A172 (cell line): ENCODE measurements around the gene BOLL. TPM values are rescaled to one million over a fixed set of nuclear protein-coding genes. Genes with fewer than 3 reads are reported as not detected.
"Not testable (repeated sequence)": the region's sequence is repeated elsewhere in the genome, so short reads cannot be mapped to it uniquely, and the experiment has no call there.

Source experiments
- DNase-seq: peaks from one replicate; pipeline ENCODE4 v3.0.0-alpha.2; 2015; ENCODE audit warnings: low spot score
- total RNA-seq: library from RNA; depleted of rRNA; stranded (reverse); fragments of >200 nt; shearing (Covaris generic); gene quantifications from 2 replicates; pipeline ENCODE4 v1.2.3, GENCODE V29; 2014; rRNA removed

Gene BOLL
- total RNA-seq, 1 experiment from 2014 or later, result not detected

DNA sequence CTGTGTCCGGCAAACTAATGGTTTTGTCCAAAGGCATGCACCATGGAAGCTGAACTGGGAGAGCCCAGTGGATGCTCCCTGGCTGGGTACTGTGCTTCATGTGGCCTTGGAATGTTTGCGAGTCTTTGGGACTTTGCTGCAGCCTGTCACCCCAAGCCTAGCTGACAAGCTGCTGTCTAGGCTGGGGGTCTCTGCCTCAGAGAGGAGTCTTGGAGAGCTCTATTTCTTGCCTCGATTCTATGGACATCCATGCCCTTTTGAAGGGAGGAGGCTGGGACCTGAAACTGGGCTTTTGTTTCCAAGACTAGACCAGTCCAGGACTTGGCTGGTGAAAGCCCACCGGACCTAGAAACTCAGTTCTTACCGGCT is 78.3 kb downstream of the BOLL start:
- no peak for DNase-seq

DNA sequence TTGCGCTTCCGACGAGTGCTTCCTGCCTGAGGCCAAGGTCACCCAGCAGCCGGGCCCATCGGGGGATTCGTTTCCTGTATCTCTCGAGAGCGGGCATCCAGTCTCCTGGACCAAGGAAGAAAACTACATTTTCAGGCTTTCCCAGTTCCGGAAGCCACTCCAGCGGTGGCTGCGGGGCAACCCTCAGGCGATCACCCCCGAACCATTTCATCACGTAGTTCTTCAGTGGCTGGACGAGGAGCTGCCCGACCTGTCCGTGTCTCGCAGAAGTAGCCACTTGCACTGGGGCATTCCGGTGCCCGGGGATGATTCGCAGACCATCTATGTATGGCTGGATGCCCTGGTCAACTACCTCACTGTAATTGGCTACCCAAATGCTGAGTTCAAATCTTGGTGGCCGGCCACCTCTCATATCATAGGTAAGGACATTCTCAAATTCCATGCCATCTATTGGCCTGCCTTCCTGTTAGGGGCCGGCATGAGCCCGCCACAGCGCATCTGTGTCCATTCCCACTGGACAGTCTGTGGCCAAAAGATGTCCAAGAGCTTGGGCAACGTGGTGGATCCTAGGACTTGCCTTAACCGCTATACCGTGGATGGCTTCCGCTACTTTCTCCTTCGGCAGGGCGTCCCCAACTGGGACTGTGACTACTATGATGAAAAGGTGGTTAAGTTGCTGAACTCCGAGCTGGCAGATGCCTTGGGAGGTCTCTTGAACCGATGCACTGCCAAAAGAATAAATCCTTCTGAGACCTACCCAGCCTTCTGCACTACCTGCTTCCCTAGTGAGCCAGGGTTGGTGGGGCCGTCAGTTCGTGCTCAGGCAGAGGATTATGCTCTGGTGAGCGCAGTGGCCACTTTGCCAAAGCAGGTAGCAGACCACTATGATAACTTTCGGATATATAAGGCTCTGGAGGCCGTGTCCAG is 78.9 kb downstream of the BOLL start:
- peak; percentile 34 for DNase-seq

DNA sequence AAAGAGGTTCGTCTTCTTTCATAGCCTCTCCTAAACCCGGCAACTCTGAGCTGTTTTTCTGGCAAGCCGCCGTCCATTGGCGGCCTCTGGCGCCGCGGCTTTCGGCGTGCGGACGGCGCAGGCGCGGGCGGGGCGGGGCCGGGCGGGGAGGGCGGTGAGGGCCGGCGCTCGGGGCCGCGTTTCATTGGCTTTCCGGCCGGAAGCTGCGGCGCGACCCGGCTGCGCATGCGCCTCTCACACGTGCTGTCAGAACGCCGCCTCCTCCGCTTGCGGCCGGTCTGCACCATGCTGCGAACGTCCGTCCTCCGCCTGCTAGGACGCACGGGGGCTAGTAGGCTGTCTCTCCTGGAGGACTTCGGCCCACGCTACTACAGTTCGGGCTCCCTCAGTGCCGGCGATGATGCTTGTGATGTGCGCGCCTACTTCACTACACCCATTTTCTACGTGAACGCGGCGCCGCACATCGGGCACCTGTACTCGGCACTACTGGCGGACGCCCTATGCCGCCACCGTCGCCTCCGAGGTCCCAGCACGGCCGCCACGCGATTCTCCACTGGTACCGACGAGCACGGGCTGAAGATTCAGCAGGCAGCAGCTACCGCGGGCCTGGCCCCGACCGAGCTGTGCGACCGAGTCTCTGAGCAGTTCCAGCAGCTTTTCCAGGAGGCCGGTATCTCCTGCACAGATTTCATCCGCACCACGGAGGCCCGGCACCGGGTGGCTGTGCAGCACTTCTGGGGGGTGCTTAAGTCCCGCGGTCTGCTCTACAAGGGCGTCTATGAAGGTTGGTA is 79.8 kb downstream of the BOLL start, which contains the start of gene MARS2:
TSS of gene MARS2 (plus strand) at position 249 of the 791 bp plus-strand sequence. CDS start at position 286, 37 bp downstream.
- DNase-seq, result peak; percentile 85

DNA sequence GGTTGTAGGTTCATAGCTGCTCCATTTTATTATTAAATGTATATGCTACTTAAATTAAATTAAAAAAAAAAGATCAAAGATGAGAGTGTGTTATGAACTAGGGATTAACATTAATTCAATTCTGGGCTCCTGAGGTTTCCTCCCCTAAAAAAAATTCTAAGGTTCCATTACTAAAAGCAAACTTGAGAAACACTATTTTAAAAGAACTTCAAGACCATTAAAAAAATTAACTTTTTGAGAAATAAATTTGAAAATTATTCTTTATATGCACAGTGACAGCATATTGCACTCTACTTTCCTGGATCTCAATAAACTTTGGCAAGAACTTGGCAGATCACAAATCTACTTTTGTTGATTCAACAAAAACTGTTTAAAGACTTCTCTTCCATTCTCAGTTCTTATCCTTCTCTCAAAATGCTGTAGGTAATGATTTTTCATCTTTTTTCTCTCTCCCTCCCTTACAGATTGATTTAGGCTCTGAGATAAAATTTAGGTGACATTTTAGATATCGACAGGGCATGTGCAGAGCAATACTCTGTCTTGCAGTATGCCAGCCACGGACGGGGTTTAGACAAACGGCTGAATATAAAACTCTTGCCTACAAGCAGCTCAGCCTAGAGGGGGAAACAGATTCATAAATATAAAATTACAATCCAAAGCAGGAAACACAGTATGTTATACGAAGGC is 80.5 kb downstream of the BOLL start:
- DNase-seq, result no peak

DNA sequence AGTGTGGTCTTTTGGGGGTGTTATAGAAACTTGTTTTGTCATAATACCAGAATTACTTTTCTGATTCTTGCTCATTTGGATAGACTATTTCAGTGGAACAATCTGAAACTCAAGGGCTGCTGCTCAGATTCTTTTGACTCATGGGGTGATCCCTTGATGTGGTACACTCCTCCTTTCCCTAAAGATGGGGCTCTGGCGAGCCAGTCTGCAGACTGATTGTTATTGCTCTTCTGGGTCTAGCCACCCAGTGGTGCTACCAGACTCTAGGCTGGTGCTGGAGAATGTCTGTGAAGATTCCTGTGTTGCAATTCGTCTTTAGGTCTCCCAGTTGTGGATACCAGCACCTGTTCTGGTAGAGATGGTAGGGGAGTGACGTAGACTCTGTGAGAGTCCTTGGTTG is 84.2 kb downstream of the BOLL start:
- no peak for DNase-seq

DNA sequence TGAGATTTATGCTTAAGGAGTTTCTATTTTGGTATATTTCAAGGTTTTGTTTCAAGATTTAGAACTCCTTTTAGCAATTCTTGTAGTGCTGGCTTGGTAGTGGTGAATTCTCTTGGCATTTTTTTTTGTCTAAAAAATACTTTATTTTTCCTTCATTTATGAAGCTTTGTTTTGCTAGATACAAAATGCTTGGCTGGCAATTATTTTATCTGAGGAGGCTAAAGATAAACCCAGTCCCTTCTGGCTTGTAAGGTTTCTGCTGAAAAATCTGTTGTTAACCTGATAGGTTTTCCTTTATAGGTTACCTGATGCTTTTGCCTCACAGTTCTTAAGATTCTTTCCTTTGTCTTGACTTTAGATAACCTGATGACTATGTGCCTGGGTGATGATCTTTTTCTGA is 85.4 kb downstream of the BOLL start:
- not testable (repeated sequence) for DNase-seq

DNA sequence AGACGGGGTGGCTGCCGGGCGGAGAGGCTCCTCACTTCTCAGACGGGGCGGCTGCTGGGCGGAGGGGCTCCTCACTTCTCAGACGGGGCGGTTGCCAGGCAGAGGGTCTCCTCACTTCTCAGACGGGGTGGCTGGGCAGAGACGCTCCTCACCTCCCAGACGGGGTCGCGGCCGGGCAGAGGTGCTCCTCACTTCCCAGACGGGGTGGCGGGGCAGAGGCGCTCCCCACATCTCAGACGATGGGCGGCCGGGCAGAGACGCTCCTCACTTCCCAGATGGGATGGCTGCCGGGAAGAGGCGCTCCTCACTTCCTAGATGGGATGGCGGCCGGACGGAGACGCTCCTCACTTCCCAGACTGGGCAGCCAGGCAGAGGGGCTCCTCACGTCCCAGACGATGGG is 88.5 kb downstream of the BOLL start:
- DNase-seq, result not testable (repeated sequence)

DNA sequence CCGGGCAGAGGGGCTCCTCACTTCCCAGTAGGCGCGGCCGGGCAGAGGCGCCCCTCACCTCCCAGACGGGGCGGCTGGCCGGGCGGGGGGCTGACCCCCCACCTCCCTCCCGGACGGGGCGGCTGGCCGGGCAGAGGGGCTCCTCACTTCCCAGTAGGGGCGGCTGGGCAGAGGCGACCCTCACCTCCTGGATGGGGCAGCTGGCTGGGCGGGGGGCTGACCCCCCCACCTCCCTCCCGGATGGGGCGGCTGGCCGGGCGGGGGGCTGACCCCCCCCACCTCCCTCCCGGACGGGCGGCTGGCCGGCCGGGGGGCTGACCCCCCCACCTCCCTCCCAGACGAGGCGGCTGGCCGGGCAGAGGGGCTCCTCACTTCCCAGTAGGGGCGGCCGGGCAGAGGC is 89.1 kb downstream of the BOLL start:
- not testable (repeated sequence) for DNase-seq

DNA sequence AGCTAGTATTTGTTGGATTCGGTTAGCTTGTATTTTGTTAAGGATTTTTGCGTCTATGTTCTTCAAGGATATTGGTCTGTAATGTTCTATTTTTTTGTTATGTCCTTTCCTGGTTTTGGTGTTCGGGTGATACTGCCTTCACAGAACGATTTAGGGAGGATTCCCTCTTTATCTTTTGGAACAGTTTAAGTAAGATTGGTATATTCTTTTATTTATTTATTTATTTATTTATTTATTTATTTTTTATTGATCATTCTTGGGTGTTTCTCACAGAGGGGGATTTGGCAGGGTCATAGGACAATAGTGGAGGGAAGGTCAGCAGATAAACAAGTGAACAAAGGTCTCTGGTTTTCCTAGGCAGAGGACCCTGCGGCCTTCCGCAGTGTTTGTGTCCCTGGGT is 89.9 kb downstream of the BOLL start:
- DNase-seq, result not testable (repeated sequence)

DNA sequence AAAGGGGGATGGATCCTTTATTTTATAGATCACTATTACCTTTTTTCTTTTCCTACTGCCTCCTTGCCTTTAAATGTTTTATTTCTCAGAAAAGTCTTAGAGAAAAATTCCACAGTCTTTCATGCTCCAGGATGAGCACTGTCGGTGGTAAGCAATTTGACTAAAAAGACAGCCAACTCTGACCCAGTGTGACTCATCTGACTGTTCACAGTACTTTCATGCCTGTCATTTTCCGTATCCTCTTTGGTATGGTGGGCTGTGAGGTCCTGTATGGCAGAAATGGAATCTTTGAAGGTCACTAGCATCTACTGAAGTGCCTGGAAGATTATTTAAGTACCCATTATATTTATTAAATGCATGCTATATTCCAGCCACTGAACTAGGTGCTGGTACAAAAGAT is 107.6 kb downstream of the BOLL start:
- peak; percentile 11 for DNase-seq

DNA sequence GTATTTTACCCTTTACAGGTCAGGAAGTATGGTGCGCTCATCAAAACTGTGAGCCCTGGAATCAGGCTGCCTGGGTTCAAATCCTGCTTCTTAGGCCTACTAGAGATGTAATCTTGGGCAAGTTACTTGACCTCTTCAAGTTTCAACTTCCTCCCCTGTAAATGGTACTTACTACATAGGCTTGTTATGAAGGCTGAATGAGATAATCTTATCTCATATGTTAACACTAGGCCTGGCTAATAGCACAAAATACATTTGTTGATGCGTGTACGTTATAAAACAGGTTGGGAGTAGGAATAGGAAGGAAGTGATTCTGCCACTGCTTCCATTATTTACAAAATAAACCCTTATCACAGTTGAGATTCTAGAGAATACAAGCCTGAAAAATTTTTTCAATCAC is 108.1 kb downstream of the BOLL start:
- DNase-seq, result no peak

Other genes with a start within 250 kb of the BOLL start
- 0.12 TPM in 1 of 2 replicates, not detected in the other for gene RFTN2, start 109.7 kb downstream of the BOLL start, total RNA-seq
- 3.5 and 5.6 TPM in 2 replicates for gene MARS2, start 80.0 kb downstream of the BOLL start, total RNA-seq
- gene PLCL1, start 19.3 kb upstream of the BOLL start, total RNA-seq, result not detected in 2 replicates